Endodermal cell (in vitro differentiated cells): Measurements from ENCODE around the gene RELCH. TPM values are rescaled to one million over a fixed set of nuclear protein-coding genes. Genes with fewer than 3 reads are reported as not detected.

Experiments used
- DNase-seq: peaks from one replicate; pipeline ENCODE4 v3.0.0-alpha.2; 2017
- H3K27ac ChIP-seq: 2 replicates; pipeline ENCODE4 v1.5.1; 2013; ENCODE audit warnings: mild to moderate bottlenecking, low read depth, low read length, moderate library complexity
- H3K27me3 ChIP-seq: 2 replicates; pipeline ENCODE4 v1.6.1; 2013; ENCODE audit warnings: mild to moderate bottlenecking, low read length, moderate library complexity; ENCODE audit not compliant: insufficient read depth, control insufficient read depth, poor library complexity, severe bottlenecking
- H3K36me3 ChIP-seq: 2 replicates; pipeline ENCODE4 v1.7.0; 2013; ENCODE audit warnings: mild to moderate bottlenecking, low read length, moderate library complexity; ENCODE audit not compliant: control insufficient read depth, insufficient read depth
- H3K4me1 ChIP-seq: one replicate; pipeline ENCODE4 v1.7.0; 2013; ENCODE audit warnings: low read length; ENCODE audit not compliant: control insufficient read depth, insufficient read depth
- H3K4me3 ChIP-seq: 2 replicates; pipeline ENCODE4 v1.5.1; 2013; ENCODE audit warnings: mild to moderate bottlenecking, low read length, moderate library complexity
- H3K9ac ChIP-seq: 2 replicates; pipeline ENCODE4 v1.6.1; 2013; ENCODE audit warnings: mild to moderate bottlenecking, low read length, moderate library complexity; ENCODE audit not compliant: poor library complexity, severe bottlenecking; ENCODE audit errors: extremely low read depth
- H3K9me3 ChIP-seq: 2 replicates; pipeline ENCODE4 v1.6.1; 2013; ENCODE audit warnings: mild to moderate bottlenecking, low read length, moderate library complexity; ENCODE audit not compliant: control insufficient read depth
- H3K27ac Mint-ChIP-seq: 2 replicates; pipeline ENCODE4 v1.8.0; 2020; ENCODE audit warnings: mixed read lengths
- H3K27me3 Mint-ChIP-seq: 2 replicates; pipeline ENCODE4 v1.8.0; 2021; ENCODE audit warnings: mild to moderate bottlenecking, mixed read lengths; ENCODE audit not compliant: insufficient read depth
- H3K36me3 Mint-ChIP-seq: 2 replicates; pipeline ENCODE4 v1.8.0; 2020; ENCODE audit warnings: low read depth, mixed read lengths
- H3K4me1 Mint-ChIP-seq: 2 replicates; pipeline ENCODE4 v1.8.0; 2020; ENCODE audit warnings: mixed read lengths
- H3K4me3 Mint-ChIP-seq: 2 replicates; pipeline ENCODE4 v1.8.0; 2020; ENCODE audit warnings: mild to moderate bottlenecking, moderate library complexity, mixed read lengths
- H3K9me3 Mint-ChIP-seq: 2 replicates; pipeline ENCODE4 v1.8.0; 2020; ENCODE audit warnings: mild to moderate bottlenecking, mixed read lengths
- WGBS, 2 experiments: methylation state at CpG; one replicate each; pipeline versions ENCODE4 v1.1.5 to v1.1.7; 2013; ENCODE audit warnings: missing lambda C conversion rate in 2 of 2, mixed read lengths in 1 of 2; ENCODE audit not compliant: insufficient coverage in 1 of 2, insufficient read length in 1 of 2; 5-methylcytosine and 5-hydroxymethylcytosine counted together
- total RNA-seq, 2 donors: library from RNA; stranded (reverse); fragmentation: NEBNext Ultra II Directional in 1 of 2; extraction: Animal tissue kit (Norgen Biotek cat#: 25700) in 1 of 2; gene quantifications; 2 replicates in 1 of 2; 3 replicates in 1 of 2; pipeline ENCODE4 v1.2.1, GENCODE V29; 2021
- TF ChIP-seq, protein P1 (sequence below): fragments of 200-600 bp; sonication (generic); conservative IDR thresholded peaks from 2 replicates; pipeline ENCODE4 v1.5.0; 2021; ENCODE audit warnings: antibody characterized with exemption, mild to moderate bottlenecking

Gene RELCH
- total RNA-seq, 2 donors from 2014 or later = 29.4 to 32.0 TPM

DNA sequence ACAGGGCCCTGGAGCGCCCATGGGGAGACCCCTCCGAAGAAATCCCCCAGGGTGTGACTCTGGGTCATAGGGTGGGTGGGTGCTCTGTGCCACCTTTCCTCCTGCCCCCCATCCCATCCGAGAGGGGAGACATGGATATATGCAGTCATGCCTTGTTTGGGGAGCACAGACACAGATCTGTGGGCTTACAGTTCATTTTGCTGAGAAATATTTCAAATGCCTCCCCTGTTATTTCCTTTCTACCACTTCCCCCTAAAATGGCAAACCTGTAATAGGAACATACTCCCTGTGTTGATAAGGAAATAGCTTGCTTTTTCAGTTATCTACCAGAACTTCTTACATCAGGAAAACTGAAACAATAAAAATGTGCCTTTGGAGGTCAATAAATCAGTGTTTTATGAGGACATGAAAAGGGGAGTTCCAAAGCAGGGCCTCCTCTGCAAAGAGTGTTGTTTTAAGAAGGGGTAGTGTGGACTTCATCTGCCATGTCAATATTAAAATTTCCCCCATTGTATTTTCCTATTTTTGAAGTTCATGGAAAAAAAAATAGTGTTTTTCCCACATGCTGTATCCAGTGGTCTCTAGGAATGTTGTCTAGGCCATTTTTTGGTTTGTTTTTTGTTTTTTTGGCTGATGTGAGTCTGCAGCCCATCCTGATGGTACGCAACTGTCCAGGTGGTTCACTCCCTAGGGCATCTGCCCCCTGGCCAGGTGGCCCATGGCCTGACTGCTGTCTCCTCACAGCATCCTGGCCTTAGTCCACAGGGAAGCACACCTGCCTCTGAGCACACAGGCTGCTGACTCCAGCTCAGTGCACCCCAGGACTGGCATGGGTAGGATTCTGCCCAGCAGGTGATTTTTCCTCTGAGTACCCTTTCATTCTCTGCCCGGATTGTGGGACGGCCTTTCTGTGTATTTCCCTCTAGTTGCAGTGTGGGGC is 141.8 kb downstream of the RELCH start:
- H3K4me3 ChIP-seq = peak overlapping the region; percentile 16
- H3K27me3 ChIP-seq = no peaks in the 10 kb centered on the region
- no peak for DNase-seq
- no peak overlapping the region for H3K9ac ChIP-seq
- Mint-ChIP-seq H3K4me1 (peaks cover 59% of the 10 kb centered on the region), H3K27ac (no peak overlapping the region), H3K4me3 (no peak overlapping the region), H3K27me3 (peaks cover 20% of the 10 kb centered on the region), H3K9me3 (no peaks in the 10 kb centered on the region), H3K36me3 (no peaks in the 10 kb centered on the region)
- H3K27ac ChIP-seq = no peak overlapping the region
- no peaks in the 10 kb centered on the region for H3K9me3 ChIP-seq
- TF ChIP-seq, protein P1, sequence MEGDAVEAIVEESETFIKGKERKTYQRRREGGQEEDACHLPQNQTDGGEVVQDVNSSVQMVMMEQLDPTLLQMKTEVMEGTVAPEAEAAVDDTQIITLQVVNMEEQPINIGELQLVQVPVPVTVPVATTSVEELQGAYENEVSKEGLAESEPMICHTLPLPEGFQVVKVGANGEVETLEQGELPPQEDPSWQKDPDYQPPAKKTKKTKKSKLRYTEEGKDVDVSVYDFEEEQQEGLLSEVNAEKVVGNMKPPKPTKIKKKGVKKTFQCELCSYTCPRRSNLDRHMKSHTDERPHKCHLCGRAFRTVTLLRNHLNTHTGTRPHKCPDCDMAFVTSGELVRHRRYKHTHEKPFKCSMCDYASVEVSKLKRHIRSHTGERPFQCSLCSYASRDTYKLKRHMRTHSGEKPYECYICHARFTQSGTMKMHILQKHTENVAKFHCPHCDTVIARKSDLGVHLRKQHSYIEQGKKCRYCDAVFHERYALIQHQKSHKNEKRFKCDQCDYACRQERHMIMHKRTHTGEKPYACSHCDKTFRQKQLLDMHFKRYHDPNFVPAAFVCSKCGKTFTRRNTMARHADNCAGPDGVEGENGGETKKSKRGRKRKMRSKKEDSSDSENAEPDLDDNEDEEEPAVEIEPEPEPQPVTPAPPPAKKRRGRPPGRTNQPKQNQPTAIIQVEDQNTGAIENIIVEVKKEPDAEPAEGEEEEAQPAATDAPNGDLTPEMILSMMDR = no peak
- no peaks in the 10 kb centered on the region for H3K36me3 ChIP-seq
- H3K4me1 ChIP-seq = peaks cover 32% of the 10 kb centered on the region
- 69 to 81% methylated on average over 2 to 6 of the region's 6 CpGs for WGBS, 2 experiments

DNA sequence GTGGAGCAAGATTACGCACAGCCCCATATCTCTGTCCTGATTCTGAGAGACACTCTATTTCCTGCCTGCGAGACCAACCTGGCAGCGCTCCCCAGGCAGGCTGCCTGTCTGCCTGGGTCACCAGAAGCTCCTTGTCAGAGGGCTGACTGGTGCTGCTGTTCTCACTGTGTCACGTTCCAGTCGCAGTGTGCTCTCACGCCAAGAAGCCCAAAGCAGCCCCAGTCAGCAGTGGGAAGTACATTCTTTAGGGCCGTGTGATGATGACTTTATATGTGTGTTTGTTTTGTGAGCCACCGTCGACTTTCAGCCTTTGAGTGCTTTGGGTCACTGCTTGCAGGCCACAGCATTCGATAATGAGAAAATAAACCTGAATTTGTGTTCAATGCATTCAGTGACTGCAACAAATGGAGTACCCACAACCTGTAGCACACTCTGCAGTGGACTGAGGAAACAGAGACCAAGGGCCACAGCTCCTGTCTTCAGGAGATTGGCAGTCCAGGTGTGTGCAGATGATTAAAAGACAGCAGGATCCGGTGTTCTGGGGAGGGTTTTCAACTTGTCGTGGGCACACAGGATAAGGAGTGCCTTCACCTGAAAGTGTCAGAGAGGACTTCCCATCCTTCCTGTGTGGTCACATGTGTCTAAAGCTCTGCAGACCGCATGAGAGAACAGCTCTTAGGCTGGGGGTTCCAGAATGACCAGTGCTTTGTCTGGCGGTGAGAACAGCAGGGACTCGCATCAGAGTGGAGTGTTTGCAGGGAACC is 142.8 kb downstream of the RELCH start:
- Histone ChIP-seq H3K27ac (no peak overlapping the region), H3K4me3 (no peak overlapping the region), H3K9ac (peak overlapping the region; percentile 13), H3K9me3 (no peaks in the 10 kb centered on the region), H3K4me1 (peaks cover 24% of the 10 kb centered on the region), H3K36me3 (no peaks in the 10 kb centered on the region), H3K27me3 (no peaks in the 10 kb centered on the region)
- no peak overlapping the region for H3K27ac Mint-ChIP-seq
- peaks cover 16% of the 10 kb centered on the region for H3K27me3 Mint-ChIP-seq
- H3K36me3 Mint-ChIP-seq = no peaks in the 10 kb centered on the region
- WGBS, 2 experiments = 73 to 79% methylated on average over 12 to 15 of the region's 15 CpGs
- TF ChIP-seq, protein P1 = no peak
- peaks cover 51% of the 10 kb centered on the region for H3K4me1 Mint-ChIP-seq
- no peak for DNase-seq
- H3K4me3 Mint-ChIP-seq = no peak overlapping the region
- no peaks in the 10 kb centered on the region for H3K9me3 Mint-ChIP-seq

GRCh38 chr18:62330650-62331049 is 143.6 kb downstream of the RELCH start:
- no peaks in the 10 kb centered on the region for H3K36me3 ChIP-seq
- Mint-ChIP-seq H3K36me3 (no peaks in the 10 kb centered on the region), H3K9me3 (no peaks in the 10 kb centered on the region), H3K27me3 (peaks cover 16% of the 10 kb centered on the region), H3K4me3 (no peak overlapping the region), H3K27ac (no peak overlapping the region), H3K4me1 (peaks cover 51% of the 10 kb centered on the region)
- H3K4me1 ChIP-seq = peaks cover 24% of the 10 kb centered on the region
- no peaks in the 10 kb centered on the region for H3K27me3 ChIP-seq
- WGBS, 2 experiments = 82 to 94% methylated on average over 5 to 6 of the region's 7 CpGs
- peak overlapping the region; percentile 13 for H3K9ac ChIP-seq
- H3K27ac ChIP-seq = no peak overlapping the region
- no peaks in the 10 kb centered on the region for H3K9me3 ChIP-seq
- H3K4me3 ChIP-seq = no peak overlapping the region
- TF ChIP-seq, protein P1 = no peak
- DNase-seq = no peak
